Measurements from ENCODE around the gene TSSC4.

DNA sequence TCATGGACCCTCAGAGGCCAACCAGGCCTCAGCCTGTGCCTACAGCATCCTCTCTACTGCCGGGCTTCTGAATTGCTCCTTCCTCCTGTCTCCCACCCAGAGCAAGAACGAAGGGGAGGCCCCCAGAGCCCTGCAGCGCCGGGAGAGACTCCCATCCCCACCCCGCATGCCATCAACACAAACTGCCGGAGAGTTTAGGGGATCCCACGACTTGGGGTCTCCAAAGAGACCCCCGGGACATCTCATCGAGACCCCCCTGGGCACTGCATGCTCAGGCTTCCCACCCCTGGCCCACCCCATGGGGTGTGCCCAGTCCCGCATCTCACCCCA lies 31.7 kb upstream of the TSSC4 start:
- TF ChIP-seq TARDBP (IDR thresholded peaks at IDR 0.05): no peak
- no peak for TF ChIP-seq LEF1 (IDR thresholded peaks at IDR 0.05; ENCODE audit: borderline replicate concordance)
- TF ChIP-seq SP1 (IDR thresholded peaks at IDR 0.05): no peak
- TF ChIP-seq ARNT (IDR thresholded peaks at IDR 0.05): no peak
- TF ChIP-seq FOXK2 (IDR thresholded peaks at IDR 0.05): no peak
- no peak for TF ChIP-seq FOXM1 (IDR thresholded peaks at IDR 0.05; ENCODE audit: borderline replicate concordance)
- TF ChIP-seq FOXA1 (IDR thresholded peaks at IDR 0.05): no peak

Data from HEK293T (cell line).